GM18867 (cell line): ENCODE measurements around the gene GRIA1.

Experiments used
- ATAC-seq: cut with Tn5 transposase; IDR thresholded peaks from one replicate; pipeline ENCODE4 v1.9.1; 2021; ENCODE audit warnings: mild to moderate bottlenecking, moderate library complexity; ENCODE audit not compliant: unreplicated experiment

GRIA1 gene

DNA sequence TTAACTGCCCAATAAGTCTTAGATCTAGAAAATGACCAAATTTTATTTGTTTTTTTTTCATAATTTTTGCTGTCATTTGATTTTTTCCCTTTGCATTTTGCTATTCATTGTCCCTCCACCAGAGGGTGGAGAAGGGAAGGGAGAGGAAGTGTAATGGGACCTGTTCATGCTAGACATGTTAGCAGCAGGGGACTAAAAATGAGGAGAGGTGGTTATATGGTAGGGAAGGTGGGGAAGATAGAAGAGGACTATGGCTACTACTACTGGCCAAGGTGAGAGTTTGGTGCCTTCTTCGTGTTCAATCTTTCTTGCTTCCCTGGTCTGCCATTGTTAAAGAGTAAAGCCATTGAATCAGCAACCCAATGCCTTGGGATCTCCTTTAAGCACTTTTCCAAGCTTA, 6.4 kb downstream of the GRIA1 start:
- ATAC-seq: peak; percentile 48

DNA sequence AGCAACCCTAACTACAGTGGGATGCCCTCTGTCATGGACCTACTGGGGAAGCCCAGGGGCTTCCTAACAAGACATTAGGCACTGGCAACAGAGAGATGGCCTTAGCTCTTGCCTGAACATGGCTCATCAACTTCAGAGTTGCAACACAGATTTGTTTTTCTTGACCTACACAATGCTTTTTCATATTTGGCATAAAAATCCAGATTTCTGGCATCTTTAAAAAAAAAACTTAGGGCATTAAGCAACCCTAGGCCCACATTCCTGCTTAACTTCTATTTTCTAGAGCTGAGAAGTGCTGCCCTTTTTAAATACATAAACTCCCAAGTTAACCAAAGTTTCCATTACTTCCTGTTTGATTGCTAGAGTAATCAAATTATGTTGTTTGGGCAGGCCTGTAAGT, 8.0 kb downstream of the GRIA1 start:
- ATAC-seq: no peak

DNA sequence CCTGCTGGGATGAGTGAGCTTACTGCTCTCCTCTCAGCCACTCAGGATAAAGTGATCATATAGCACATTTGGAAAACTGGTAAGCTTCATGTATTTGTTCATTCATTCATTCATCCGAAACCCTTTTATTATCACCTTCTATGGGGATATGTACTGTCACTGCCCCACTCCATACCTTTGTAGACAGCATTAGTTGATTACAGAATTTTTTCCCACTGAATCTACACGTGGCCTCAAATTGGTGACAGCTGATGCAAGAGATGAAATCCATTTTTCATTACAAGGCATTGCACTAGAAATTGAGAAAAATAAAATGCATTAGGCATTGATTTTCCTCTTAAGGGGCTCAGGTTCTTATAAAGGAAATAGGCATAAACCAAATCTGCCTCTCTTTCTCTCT, 9.7 kb downstream of the GRIA1 start:
- no peak for ATAC-seq

DNA sequence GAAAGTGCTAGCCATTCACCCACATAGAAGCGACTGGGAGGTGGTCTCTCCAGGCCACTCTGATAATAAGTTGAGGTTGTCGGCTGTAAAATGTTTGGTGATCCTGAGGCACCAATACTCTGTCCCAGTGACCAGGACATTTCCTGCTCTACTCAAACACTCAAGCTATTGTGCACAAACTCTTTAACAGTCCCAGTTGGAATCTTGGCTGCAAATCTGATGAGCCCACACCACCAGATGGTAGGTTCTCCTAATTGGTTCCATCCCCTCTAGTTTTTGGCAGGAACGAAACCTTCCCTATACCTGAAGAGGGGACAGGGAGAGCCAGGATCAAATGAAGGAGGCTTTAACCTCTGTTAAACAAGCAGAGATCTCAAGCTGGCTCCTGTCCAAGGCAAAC, 14.3 kb downstream of the GRIA1 start:
- ATAC-seq: no peak

DNA sequence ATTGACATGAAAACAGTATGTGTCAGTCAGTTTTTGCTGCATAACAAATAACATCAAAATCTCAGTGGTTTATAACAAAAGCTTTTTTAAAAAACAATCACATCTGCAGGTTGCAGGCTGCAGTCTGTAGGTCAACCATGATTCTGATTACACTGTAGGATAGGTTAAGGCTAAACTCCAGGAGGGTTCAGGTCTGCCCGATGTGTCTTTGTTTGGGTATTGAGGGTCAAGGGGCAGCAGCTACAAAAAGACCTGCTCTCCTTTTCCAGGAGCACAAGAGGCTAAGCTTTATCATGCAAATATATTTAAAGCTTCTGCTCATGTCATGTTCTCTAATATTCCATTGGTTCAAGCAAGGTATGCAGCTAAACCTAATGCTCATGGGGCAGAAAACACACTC, 18.2 kb downstream of the GRIA1 start:
- ATAC-seq: no peak

DNA sequence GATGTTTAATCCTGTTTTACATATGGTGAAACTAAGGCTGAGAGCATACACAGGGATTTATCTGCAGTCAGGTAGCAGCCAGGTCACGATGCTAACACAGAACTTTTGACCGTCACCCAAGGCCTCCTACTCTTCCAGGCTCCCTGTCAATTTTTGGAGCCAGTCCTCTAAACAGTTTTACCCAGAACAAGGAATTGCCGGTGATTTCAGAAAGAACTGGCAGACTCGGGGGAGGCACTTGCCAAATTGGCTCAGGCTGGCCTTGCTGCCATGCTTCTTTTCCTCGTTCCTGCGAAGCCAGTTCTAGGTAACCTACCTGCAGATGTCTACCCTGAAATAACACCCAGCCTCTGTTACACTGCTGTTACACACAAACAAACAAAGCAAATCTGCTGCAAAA, 21.2 kb downstream of the GRIA1 start:
- no peak for ATAC-seq

DNA sequence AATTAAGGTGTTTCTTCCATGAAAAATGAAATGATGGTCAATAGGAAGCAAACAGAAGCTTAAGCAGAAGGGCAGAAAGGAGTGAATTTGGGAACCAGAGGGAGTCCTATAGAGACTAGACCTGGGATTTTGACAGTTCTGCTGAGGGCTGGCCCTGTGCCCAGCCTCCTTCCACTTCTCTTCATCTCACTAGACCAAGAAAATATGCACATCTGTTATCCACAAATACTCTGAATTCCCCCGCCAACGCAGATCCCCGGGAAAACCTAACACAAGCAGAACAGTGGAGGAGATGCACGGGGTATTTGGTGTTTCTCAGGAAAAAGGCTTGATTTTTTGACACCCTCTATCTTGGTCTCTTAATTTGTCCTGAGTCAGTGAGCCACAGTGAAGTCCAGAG, 22.7 kb downstream of the GRIA1 start:
- ATAC-seq: no peak

DNA sequence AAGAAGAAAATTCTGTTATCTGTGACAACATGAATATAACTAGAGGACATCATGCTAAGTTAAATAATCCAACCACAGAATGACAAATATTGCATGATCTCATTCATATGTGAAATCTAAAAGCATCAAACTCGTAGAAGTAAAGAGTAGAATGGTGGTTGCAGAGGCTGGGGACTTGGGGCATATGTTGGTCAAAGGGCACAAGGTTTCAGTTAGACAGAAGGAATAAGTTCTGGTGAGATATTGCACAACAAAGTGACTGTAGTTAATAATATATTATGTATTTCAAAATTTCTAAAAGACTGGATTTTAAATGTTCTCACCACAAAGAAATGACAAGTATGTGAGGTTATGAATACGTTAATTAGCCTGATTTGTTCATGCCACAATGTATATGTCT, 24.8 kb downstream of the GRIA1 start:
- no peak for ATAC-seq

DNA sequence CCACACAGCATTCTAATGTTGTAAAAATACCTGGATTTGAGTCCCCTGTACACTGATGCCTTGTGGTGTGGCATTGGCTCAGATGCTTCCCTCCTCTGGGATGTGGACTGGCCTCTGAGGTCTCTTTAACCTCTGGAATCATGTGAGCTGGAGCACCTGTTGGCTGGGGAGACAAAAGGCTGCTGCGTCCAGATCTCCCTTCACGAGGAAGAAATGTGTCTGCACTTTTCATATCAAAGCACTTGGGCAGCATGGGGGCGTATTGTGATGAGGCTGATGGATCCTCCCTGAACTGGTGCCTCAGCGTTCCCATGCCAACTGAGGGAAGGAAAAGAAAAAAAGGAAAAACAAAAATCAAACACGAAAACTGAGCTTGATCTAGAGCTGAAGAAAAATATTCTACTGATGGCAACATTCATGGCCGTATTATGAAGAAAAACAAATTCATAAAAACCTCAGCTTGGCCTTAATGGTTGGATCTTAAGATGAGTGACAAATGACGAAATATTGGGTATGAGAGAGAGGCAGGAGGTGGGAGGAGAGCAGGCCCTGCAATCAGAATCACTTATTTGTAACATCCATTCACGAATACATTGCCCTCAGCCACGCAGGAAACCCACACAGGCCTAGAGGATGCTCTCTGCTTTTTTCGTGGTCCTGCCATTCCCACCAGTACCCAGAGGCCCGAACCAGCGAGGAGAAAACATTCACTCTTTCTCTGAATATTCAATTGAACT, 26.2 kb downstream of the GRIA1 start:
- no peak for ATAC-seq

DNA sequence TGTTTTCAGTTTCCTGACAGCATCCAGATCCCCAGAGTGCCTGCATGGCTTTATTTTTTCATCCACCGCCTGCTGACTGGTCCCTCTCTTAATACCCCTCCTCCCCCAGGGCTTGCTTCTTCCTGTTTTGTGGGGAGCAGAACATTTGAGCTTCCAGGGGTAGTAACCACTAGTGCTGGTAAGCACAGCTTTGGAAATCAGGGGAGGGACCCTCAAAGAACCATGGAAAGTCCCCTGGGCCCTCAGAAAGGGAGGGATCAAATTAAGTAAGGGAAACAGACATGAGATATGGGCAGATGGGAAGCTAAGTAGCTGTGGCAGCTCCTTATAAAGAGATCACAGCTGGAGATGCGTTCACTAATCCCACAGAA, 26.8 kb downstream of the GRIA1 start:
- ATAC-seq: no peak

DNA sequence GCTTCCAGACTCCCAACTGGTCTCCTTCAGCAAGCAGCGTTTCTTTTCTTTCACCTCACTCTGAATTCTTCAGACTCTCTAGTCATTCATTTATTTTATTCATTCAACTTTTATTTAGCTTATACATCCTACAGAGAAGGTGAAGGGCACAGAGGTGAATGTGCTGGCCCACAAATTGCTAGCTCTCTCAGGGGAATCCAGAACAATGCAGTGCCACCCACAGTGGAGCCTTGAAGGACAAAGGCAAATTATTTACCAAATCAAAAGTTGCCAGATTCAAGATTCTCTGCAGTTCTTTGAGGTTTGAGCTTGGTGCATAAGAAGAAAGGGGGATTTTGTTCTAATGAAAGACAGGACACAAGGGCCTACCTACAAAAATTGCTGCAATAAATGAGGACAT, 29.7 kb downstream of the GRIA1 start:
- no peak for ATAC-seq

DNA sequence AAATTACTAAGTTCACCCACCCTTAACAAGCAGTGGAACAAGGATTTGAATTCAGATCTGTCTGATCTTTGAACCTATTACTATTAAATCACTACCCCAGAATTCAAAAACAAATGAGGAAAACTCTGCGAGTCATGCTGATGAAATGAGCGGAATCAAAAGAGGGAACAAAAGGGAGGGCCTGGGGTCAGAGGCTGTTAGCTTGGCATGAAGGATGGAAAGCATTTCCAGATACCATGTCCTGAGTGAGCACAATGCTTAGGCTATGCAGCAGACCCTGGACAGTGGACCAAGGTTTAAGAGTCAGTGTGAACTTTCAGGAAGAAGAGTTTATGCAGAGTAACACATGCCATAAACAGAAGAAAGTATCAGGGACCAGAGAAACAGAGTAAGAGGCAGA, 30.5 kb downstream of the GRIA1 start:
- no peak for ATAC-seq

DNA sequence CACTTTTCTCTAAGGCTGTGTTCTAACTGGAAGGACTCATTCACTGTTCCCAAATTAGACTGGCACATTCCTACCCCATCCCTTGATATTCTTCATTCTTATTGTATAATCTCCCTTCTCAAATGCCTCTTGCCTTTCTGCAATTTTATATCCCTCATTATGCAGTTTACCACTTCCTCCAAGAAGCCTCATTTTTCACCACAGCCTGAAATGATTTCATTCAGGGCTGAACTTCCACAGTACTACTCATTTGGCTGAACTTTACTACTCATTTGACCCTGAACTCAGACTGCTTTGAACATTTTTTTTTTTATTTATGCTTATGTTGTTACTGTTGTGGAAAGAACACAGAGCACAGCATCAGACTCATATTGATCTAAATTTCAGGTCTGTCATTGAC, 32.7 kb downstream of the GRIA1 start:
- no peak for ATAC-seq

DNA sequence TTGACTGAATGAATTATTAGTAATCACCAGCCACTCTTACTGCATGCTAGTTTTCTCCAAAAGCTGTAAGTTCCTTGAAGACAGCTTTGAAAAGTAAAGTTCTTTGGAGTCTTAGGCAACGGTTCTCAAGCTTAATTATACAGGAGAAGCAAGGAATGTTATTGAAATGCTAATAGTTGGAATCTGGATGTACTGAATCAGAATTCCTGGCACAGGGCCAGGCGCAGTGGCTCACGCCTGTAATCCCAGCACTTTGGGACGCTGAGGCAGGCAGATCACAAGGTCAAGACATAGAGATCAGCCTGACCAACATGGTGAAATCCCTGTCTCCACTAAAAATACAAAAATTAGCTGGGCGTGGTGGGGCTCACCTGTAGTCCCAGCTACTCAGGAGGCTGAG, 33.4 kb downstream of the GRIA1 start:
- no peak for ATAC-seq

DNA sequence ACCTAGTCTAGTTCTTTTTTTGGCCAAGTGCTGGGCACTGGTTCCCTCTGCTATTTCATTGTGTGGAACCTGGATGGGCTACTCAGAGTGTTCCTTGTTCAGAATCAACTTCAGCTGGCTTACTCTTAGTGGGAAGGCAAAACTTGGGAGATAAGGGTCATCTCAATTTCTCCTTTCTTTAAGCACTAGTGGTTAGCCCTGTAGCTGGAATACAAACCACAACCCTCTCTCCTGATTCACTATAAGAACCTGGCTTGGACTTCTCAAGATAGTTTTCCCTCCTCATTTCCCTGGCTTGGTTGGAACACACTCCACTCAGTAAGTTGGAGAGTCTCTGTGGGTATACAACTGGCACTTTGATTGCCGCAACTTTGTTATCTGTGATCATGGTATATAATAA, 35.1 kb downstream of the GRIA1 start:
- no peak for ATAC-seq

DNA sequence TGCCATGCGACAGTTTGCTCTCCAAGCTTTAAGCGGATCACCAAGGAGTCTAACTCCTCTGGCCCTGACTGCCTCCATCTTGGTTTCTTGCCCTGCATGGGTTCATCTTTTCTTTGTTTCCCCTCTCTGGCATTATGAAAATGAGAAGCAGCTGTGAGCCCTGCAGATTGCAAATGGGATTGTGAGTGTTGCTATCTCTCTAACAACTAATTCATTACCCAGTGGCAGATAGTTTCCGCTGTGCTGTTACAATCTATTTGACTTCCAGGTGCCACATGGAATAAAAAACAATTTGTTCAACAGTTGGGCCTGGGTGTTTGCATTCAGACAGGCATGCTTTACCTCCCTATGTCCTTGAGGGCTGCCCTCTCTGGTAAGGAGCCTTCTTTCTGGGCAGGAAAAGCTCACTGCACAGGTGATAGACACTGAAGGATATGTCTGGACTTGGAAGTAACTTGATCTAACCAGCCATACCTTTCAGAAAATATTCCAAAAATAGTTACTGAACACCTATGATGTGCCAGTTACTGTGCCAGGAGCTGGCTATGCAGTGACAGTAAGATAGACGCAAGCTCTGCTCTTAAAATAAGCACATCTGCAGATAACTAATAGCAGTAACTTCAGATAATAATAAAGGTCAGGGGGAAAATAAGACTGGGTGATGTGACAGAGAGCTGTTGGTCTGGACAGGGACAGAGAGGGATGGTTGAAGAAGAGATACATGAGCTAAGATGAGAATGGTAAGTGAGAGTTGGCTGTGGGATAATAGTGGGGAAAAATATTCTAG, 40.1 kb downstream of the GRIA1 start:
- no peak for ATAC-seq

DNA sequence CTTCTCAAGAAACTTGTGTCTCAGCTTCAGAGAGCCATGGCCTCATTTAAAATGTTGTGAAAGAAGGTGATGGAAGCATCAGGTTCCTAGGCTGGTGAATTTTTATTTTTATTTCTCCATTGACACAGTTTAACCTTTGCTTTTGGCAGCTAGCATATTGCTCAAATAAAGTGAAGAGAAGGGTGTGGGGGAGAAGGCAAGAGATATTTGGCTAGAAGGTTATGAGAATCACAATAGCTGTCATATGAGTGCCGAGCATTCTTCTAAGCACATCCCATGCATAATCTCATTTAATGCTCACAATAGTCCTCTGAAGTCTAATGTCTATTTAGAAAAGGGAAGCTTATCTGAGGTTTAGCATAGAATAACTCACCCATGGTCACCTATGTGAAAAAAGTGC, 43.1 kb downstream of the GRIA1 start:
- ATAC-seq: no peak

DNA sequence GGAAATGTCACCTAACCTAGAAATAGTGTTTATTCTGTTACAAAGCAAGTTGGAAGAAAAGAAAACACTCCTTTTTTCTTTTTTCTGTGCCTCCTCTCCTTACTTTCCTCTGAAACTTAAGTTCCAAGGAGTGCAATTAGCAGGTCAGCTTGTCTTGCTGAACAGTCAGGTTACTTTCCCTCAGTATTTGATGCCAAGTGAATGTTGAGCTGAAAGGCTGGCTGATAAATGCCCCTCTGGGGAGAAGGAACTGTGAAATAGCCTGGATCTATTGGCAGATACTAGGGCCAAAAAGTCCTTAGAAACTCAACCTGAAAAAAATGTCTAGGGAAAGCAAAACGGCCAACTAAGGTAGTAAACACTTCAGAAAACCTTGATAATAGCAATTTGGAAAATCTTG, 43.6 kb downstream of the GRIA1 start:
- no peak for ATAC-seq

DNA sequence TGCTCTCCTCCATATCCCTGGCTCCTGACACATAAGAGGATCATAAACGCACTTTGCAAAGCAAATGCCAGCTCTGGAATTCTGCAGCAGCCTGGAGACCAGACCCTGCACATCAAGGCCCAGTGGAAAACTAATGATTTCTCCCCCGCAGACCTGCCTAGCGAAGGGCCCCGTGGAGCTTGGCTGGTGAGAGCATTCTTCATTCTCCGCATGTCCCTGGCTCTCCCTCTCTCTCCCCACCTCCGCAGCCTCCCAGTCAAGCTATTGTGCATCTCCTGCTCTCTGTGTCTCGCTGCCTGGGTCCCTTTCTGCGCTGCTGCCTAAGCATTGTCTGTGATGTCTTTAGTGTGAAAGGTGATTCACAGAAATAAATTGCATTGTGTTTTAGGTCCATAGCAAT, 46.7 kb downstream of the GRIA1 start:
- ATAC-seq: no peak

DNA sequence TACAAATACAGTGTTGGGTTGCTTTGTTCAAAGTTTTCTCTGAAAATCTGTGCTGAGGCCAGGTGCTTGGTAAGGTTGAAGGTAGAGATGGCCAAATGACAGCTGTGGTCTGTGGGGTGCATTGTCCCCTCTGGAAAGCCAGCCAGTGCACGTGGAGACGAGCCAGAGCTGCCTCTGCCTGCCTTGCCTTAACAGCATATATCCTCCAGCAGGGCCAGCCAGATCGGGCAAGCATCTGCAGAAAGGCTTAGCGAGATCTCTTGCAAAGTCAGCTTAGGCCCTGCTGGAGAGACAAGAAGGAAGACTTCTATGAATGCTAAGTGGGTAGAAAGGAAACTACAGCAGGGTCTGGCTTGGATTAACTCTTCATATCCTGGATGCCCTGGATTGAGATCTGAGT, 49.5 kb downstream of the GRIA1 start:
- no peak for ATAC-seq

DNA sequence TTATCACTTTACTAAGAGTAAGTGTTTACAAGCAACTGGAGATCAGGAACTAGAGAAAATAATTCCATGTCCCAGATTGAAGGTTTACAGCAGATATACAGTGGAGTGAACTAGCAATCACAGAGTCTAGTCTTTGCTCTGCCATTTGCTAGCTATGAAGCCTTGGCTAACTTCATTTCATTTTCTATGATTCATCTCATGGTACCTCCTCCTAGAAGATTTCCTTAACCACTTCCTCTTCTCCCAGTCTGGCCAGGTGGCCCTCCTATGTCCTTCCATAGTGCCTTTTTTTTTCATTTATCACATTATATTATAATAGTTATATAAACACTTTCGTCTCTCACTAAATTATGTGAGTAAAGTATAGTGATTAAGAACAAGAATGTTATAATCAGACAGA, 52.1 kb downstream of the GRIA1 start:
- ATAC-seq: no peak

DNA sequence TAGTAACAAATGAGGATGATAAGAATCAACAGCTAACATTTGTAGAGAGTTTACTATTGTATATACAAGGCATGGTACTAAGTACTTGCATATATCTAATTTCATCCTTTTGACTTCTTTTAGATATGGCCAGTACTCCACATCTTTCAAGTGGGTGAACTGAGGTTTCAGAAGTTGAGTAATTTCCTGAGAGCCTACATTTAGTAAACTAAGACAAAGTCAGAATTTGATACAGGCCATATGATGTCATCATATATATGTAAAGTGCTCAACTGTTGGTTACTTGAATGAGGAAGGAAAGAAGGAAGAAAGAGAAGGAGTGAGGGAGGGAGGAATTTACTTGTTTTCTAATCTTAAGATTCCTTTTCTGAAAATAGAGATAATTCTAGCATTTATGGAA, 52.8 kb downstream of the GRIA1 start:
- ATAC-seq: no peak

DNA sequence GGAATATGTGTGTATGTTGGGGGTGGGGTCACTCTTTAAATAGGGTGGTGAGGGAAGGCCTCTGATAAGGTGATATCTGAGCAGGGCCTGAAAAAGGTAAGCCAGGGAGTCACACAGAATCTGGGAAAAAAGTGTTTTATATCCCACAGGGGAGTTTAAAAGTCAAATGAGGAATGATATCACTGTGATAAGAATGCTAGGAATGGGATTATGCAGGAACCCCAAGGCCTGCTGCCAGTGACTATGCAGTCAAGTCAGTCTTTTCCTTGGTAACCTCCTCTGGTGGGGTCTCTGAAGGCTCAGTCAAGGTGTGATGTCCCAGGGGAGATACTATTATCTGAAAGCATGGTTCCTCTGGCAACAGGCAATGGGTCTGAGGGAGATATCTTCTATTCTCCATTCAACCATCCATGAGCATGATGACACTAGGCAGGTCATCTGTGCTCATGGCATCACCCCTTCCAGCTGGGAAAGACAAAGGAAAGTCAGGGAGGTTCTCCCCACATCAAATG, 53.5 kb downstream of the GRIA1 start:
- ATAC-seq: no peak
